GM12873 (cell line): ENCODE data around the gene PGBD5.

ENCODE experiments used
- TF ChIP-seq, protein P1 (sequence below): IDR thresholded peaks from 2 replicates; pipeline ENCODE4 v1.5.1; 2012; ENCODE audit warnings: low read depth, mild to moderate bottlenecking, moderate library complexity, low read length, control low read depth; ENCODE audit not compliant: insufficient read depth; ENCODE audit errors: missing control alignments

PGBD5 gene

GRCh38 chr1:230371923-230372703, 54.0 kb downstream of the PGBD5 start:
- TF ChIP-seq, protein P1, sequence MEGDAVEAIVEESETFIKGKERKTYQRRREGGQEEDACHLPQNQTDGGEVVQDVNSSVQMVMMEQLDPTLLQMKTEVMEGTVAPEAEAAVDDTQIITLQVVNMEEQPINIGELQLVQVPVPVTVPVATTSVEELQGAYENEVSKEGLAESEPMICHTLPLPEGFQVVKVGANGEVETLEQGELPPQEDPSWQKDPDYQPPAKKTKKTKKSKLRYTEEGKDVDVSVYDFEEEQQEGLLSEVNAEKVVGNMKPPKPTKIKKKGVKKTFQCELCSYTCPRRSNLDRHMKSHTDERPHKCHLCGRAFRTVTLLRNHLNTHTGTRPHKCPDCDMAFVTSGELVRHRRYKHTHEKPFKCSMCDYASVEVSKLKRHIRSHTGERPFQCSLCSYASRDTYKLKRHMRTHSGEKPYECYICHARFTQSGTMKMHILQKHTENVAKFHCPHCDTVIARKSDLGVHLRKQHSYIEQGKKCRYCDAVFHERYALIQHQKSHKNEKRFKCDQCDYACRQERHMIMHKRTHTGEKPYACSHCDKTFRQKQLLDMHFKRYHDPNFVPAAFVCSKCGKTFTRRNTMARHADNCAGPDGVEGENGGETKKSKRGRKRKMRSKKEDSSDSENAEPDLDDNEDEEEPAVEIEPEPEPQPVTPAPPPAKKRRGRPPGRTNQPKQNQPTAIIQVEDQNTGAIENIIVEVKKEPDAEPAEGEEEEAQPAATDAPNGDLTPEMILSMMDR, result no peak

GRCh38 chr1:230370109-230370508, 56.0 kb downstream of the PGBD5 start:
- TF ChIP-seq, protein P1, result no peak

DNA sequence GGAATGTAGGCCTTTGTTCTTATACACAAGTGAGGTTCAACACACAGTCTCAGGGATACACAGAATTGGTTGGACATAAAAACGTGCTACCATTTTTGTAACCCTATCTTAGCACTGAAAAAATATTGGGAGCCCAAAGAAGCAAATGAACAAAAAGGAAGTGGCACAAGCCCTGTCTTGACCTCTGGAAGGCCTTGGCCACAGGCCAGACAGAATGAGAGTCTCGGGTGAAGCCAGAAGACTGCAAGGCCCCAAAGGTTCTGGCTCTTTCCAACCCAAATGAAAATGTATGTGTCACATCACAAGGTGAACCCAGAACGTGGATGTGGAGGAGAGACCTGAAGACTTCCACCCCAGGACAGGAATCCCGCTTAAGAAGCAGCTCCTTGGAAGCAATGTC, 57.3 kb downstream of the PGBD5 start:
- TF ChIP-seq, protein P1, result no peak

- TF ChIP-seq, protein P1, result no peak
Observed at GRCh38 chr1:230368363-230368762, 57.8 kb downstream of the PGBD5 start.

GRCh38 chr1:230366504-230366915, 59.6 kb downstream of the PGBD5 start:
- TF ChIP-seq, protein P1, result no peak

GRCh38 chr1:230365723-230366307, 60.3 kb downstream of the PGBD5 start:
- TF ChIP-seq, protein P1, result no peak

GRCh38 chr1:230362949-230363348, 63.2 kb downstream of the PGBD5 start:
- TF ChIP-seq, protein P1, result no peak
